Heart left ventricle (tissue), 16 donors: Measurements from ENCODE around the gene PCDHA6. TPM values are rescaled to one million over a fixed set of nuclear protein-coding genes. Genes with fewer than 3 reads are reported as not detected.
"Not testable (repeated sequence)": the region's sequence is repeated elsewhere in the genome, so short reads cannot be mapped to it uniquely, and the experiment has no call there.

Experiments
- ATAC-seq, 4 donors: fragments of 200-7000 bp; cut with Tn5 transposase; one replicate each; pipeline ENCODE4 v1.9.1; 2020 to 2022; ENCODE audit warnings: moderate library complexity in 4 of 4, mild to moderate bottlenecking in 3 of 4, moderate number of reproducible peaks in 1 of 4
- DNase-seq, 5 donors: peaks; one replicate each; pipeline ENCODE4 v3.0.0-alpha.2; 2020
- H3K27ac ChIP-seq, 12 donors: fragments of 200-600 bp; sonication (generic) in 4 of 12; one replicate each; pipeline versions ENCODE4 v1.5.0 to v1.8.0; 2016 to 2022; ENCODE audit warnings: mild to moderate bottlenecking in 2 of 12
- H3K27me3 ChIP-seq, 9 donors: fragments of 200-600 bp; sonication (generic) in 2 of 9; one replicate each; pipeline versions ENCODE4 v1.5.1 to v1.8.0; 2016 to 2022; ENCODE audit warnings: mild to moderate bottlenecking in 3 of 9
- H3K36me3 ChIP-seq, 9 donors: fragments of 200-600 bp; sonication (generic) in 2 of 9; one replicate each; pipeline versions ENCODE4 v1.5.0 to v1.8.0; 2018 to 2022; ENCODE audit warnings: mild to moderate bottlenecking in 2 of 9
- H3K4me1 ChIP-seq, 12 donors: fragments of 200-600 bp; sonication (generic) in 4 of 12; one replicate each; pipeline versions ENCODE4 v1.5.0 to v1.8.0; 2016 to 2022; ENCODE audit warnings: mild to moderate bottlenecking in 3 of 12
- H3K4me3 ChIP-seq, 12 donors: fragments of 200-600 bp; sonication (generic) in 4 of 12; one replicate each; pipeline versions ENCODE4 v1.5.0 to v1.8.0; 2017 to 2022; ENCODE audit warnings: mild to moderate bottlenecking in 9 of 12, moderate library complexity in 4 of 12
- H3K9me3 ChIP-seq, 12 donors: fragments of 200-600 bp; sonication (generic) in 4 of 12; one replicate each; pipeline versions ENCODE4 v1.5.0 to v1.8.0; 2016 to 2022; ENCODE audit warnings: mild to moderate bottlenecking in 1 of 12
- CTCF ChIP-seq, 12 donors: fragments of 200-600 bp; sonication (generic) in 4 of 12; IDR thresholded peaks; one replicate each; pipeline versions ENCODE4 v1.5.0 to v1.8.0; 2018 to 2022; ENCODE audit warnings: antibody characterized with exemption in 12 of 12, mild to moderate bottlenecking in 5 of 12
- POLR2A ChIP-seq, 2 donors: fragments of 450-650 bp; IDR thresholded peaks; one replicate each; pipeline ENCODE4 v1.6.1; 2017; ENCODE audit warnings: antibody characterized with exemption in 2 of 2, mild to moderate bottlenecking in 2 of 2, moderate library complexity in 2 of 2
- WGBS, 4 donors: extraction: QIAGEN DNeasy Blood & Tissue Kit in 2 of 4; methylation state at CpG; one replicate each; pipeline versions ENCODE4 v1.1.5 to v1.1.7; 2013 to 2018; 5-methylcytosine and 5-hydroxymethylcytosine counted together
- intact Hi-C, 10 donors: fragments of 100-400 bp; cut with DNase I; formaldehyde crosslinking; loops; one replicate each; pipeline versions ENCODE4 v1.11.1 to v1.14.2; 2022
- polyA plus RNA-seq, 2 donors: library from polyadenylated mRNA; stranded (reverse); fragments of 200-250 nt; gene quantifications; one replicate each; pipeline ENCODE4 v1.2.3, GENCODE V29; 2013
- total RNA-seq, 9 donors: library from RNA; depleted of rRNA in 2 of 9; stranded (reverse); fragments of >200 nt in 2 of 9; fragmentation: NEBNext Ultra II Directional in 3 of 9; extraction: Animal tissue kit (Norgen Biotek cat#: 25700) in 3 of 9; gene quantifications; one replicate each; pipeline versions ENCODE4 v1.1.0 to v1.2.4, GENCODE V29; 2016 to 2023
- donor health status: ischemic (EF 13 %, LVEDD 7.1; RV severe dilation, severe dysfunction).
- donor health status: healthy with polysubstance abuse.
- donor health status: DM: no; HTN: yes; CAD: no.
- donor health status: DM: no; HTN: no; CAD: no.
- donor health status: ischemic (EF 25% LVEDD 6.9; RV normal size, moderate dysfunction).
- donor health status: ischemic (EF 25% LVEDD 5.7; RV mildly dilated, moderate dysfunction).
- donor health status: healthy.
- donor health status: DM: yes; HTN: yes; CAD: no.
- donor health status: ischemic (EF 35%, LVEDD 5.7; RV mildly dilated, moderate dysfunction).
- donor health status: nonischemic (EF 11% LVEDD 7.7; RV severe dilation, severe dysfunction).
- donor health status: DM: yes; HTN: yes; CAD: no.
- donor health status: PGD.
- donor health status: ischemic (EF 29% LVEDD 5.4; RV normal size, mild dysfunction).
- donor health status: nonischemic (EF 23%, LVEDD 6.1; RV moderate dilation, normal function).

The PCDHA6 gene
- total and polyA plus RNA-seq, 11 donors, result 0.10 to 0.36 (median 0.29) TPM; not detected in 5

GRCh38 chr5:140828362-140828737 lies 590 bp downstream of the PCDHA6 start:
- ATAC-seq (no peak), DNase-seq (no peak)
- peaks cover 0 to 92% (median 21%) of the 10 kb centered on the region in 9 donors for H3K27me3 ChIP-seq
- intact Hi-C loops, result no loop called here
- no peak for TF ChIP-seq CTCF (IDR thresholded peaks at IDR 0.05)
- no peak for TF ChIP-seq POLR2A (IDR thresholded peaks at IDR 0.05)
- WGBS, 4 donors, result 17 to 32% (median 17%) methylated on average over 17 to 18 of the region's 18 CpGs
- H3K27ac ChIP-seq, result no peak overlapping the region
- H3K36me3 ChIP-seq, result no peaks in the 10 kb centered on the region
- no peaks in the 10 kb centered on the region for H3K4me1 ChIP-seq
- H3K4me3 ChIP-seq, result peak overlapping the region in 3 of 12 donors; percentile 21 to 49 (median 28)
- peaks cover 0 to 34% (median 14%) of the 10 kb centered on the region in 12 donors for H3K9me3 ChIP-seq

DNA sequence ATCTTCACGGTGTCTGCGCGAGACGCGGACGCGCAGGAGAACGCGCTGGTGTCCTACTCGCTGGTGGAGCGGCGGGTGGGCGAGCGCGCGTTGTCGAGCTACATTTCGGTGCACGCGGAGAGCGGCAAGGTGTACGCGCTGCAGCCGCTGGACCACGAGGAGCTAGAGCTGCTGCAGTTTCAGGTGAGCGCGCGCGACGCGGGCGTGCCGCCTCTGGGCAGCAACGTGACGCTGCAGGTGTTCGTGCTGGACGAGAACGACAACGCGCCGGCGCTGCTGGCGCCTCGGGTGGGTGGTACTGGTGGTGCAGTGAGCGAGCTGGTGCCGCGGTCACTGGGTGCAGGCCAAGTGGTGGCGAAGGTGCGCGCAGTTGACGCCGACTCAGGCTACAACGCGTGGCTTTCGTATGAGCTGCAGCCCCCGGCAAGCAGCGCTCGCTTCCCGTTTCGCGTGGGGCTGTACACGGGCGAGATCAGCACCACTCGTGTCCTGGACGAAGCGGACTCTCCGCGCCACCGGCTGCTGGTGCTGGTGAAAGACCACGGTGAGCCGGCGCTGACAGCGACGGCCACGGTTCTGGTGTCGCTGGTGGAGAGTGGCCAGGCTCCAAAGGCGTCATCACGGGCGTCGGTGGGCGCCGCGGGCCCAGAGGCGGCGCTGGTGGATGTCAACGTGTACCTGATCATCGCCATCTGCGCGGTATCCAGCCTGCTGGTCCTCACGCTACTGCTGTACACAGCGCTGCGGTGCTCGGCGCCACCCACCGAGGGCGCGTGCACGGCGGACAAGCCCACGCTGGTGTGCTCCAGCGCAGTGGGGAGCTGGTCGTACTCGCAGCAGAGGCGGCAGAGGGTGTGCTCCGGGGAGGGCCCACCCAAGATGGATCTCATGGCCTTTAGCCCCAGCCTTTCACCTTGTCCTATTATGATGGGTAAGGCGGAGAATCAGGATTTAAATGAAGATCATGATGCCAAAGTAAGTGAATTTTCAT lies 2.0 kb downstream of the PCDHA6 start:
- H3K27me3 ChIP-seq, result peaks cover 0 to 90% (median 30%) of the 10 kb centered on the region in 9 donors
- peaks cover 0 to 43% (median 14%) of the 10 kb centered on the region in 12 donors for H3K9me3 ChIP-seq
- not testable (repeated sequence) for H3K27ac ChIP-seq, H3K36me3 ChIP-seq, H3K4me1 ChIP-seq, ATAC-seq, H3K4me3 ChIP-seq, DNase-seq
- WGBS, 4 donors, result 33 to 49% (median 41%) methylated on average over 62 to 106 of the region's 106 CpGs
- intact Hi-C loops, result loop anchor here in 2 of 10 donors (10.0 kb wide), 2 partner anchors 215 to 225 kb away; partner anchors contain the start of gene PCDHB1 (in 1 of the 2)

DNA sequence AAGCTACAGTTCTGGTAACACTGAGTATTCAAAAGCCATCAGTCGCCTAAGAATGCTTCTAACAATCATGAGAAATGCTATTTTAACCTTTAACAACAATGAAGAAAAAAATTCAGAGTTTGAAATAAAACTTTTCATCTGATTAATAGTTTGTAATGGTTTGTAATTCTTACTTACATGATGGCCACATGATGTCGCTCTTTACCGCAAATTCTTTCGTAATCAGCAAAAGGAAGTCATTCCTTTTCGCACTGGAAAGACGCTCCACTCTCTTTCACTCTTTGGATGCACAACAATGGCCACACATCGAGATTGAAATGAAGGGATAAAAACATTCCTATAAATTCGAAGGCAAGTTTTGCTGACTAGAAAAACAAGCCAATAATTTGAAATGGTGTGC lies 6.2 kb downstream of the PCDHA6 start, which contains the start of gene PCDHA7:
Gene PCDHA7, plus strand, starts transcription at position 277 of the 400 bp plus-strand sequence. Its CDS starts 115 bp downstream, at position 392.
- Histone ChIP-seq H3K9me3 (peaks cover 0 to 41% (median 13%) of the 10 kb centered on the region in 12 donors), H3K27ac (no peak within 1 kb of the TSS), H3K4me3 (peak within 1 kb of the TSS in 5 of 12 donors; percentile 18 to 41 (median 34)), H3K27me3 (peaks cover 9 to 90% (median 24%) of the 10 kb centered on the region in 9 donors), H3K4me1 (no peaks in the 10 kb centered on the region), H3K36me3 (no peaks in the 10 kb centered on the region)
- ATAC-seq, result no peak
- intact Hi-C loops, result loop anchor here in 2 of 10 donors (10.0 kb wide), 2 partner anchors 211 to 221 kb away; partner anchors contain the start of gene PCDHB1 (in 1 of the 2)
- TF ChIP-seq CTCF (IDR thresholded peaks at IDR 0.05) (peak in 5 of 12 donors; percentile 9 to 33 (median 23)), POLR2A (IDR thresholded peaks at IDR 0.05) (no peak)
- WGBS, 4 donors, result 6 to 15% (median 8%) methylated on average over 8 of the region's 8 CpGs
- DNase-seq, result no peak

DNA sequence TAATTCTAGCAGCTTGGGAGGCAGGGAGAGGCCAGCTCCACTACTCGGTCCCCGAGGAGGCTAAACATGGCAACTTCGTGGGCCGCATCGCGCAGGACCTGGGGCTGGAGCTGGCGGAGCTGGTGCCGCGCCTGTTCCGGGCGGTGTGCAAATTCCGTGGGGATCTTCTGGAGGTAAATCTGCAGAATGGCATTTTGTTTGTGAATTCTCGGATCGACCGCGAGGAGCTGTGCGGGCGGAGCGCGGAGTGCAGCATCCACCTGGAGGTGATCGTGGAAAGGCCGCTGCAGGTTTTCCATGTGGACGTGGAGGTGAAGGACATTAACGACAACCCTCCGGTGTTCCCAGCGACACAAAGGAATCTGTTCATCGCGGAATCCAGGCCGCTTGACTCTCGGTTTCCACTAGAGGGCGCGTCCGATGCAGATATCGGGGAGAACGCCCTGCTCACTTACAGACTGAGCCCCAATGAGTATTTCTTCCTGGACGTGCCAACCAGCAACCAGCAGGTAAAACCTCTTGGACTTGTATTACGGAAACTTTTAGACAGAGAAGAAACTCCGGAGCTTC lies 6.8 kb downstream of the PCDHA6 start:
- not testable (repeated sequence) for H3K27ac ChIP-seq, H3K4me1 ChIP-seq, H3K36me3 ChIP-seq, DNase-seq, ATAC-seq
- intact Hi-C loops, result loop anchor here in 2 of 10 donors (10.0 kb wide), 2 partner anchors 210 to 220 kb away; partner anchors contain the start of gene PCDHB1 (in 1 of the 2)
- WGBS, 4 donors, result 14 to 35% (median 21%) methylated on average over 21 to 27 of the region's 38 CpGs
- Histone ChIP-seq H3K4me3 (peak overlapping the region in 5 of 12 donors; percentile 18 to 41 (median 34)), H3K9me3 (peaks cover 0 to 36% (median 11%) of the 10 kb centered on the region in 12 donors), H3K27me3 (peaks cover 9 to 90% (median 27%) of the 10 kb centered on the region in 9 donors)
